Dermis blood vessel endothelial cell (primary cell): ENCODE measurements around the gene PRRC1. TPM values are rescaled to one million over a fixed set of nuclear protein-coding genes. Genes with fewer than 3 reads are reported as not detected.

Experiments used
- DNase-seq: peaks from one replicate; pipeline ENCODE4 v3.0.0; 2010
- total RNA-seq: library from RNA; depleted of rRNA; stranded (reverse); fragments of >200 nt; gene quantifications from 2 replicates; pipeline ENCODE4 v1.2.3, GENCODE V29; 2014

The PRRC1 gene
- total RNA-seq, 1 donor from 2014 or later, result 40.8 TPM

- DNase-seq, result no peak
Observed at GRCh38 chr5:127582773-127583370, 65.4 kb downstream of the PRRC1 start.

GRCh38 chr5:127583866-127584265 lies 66.4 kb downstream of the PRRC1 start:
- no peak for DNase-seq

GRCh38 chr5:127585661-127586060 lies 68.2 kb downstream of the PRRC1 start:
- DNase-seq, result no peak

GRCh38 chr5:127586066-127586770 lies 68.8 kb downstream of the PRRC1 start:
- DNase-seq, result no peak

- no peak for DNase-seq
Observed at GRCh38 chr5:127586811-127587210, 69.4 kb downstream of the PRRC1 start.

- DNase-seq, result no peak
Observed at GRCh38 chr5:127587246-127587917, 69.9 kb downstream of the PRRC1 start.

GRCh38 chr5:127588368-127588767 lies 70.9 kb downstream of the PRRC1 start:
- no peak for DNase-seq

GRCh38 chr5:127589309-127590030 lies 72.0 kb downstream of the PRRC1 start:
- DNase-seq, result no peak

- DNase-seq, result no peak
Observed at GRCh38 chr5:127590156-127590722, 72.8 kb downstream of the PRRC1 start.

- no peak for DNase-seq
Observed at GRCh38 chr5:127595484-127596368, 78.3 kb downstream of the PRRC1 start.

GRCh38 chr5:127596501-127596900 lies 79.1 kb downstream of the PRRC1 start:
- DNase-seq, result no peak

GRCh38 chr5:127599320-127599719 lies 81.9 kb downstream of the PRRC1 start:
- no peak for DNase-seq

GRCh38 chr5:127599847-127600246 lies 82.4 kb downstream of the PRRC1 start:
- DNase-seq, result no peak

- DNase-seq, result no peak
Observed at GRCh38 chr5:127601111-127601510, 83.7 kb downstream of the PRRC1 start.

GRCh38 chr5:127601601-127602000 lies 84.2 kb downstream of the PRRC1 start:
- no peak for DNase-seq

GRCh38 chr5:127602481-127602880 lies 85.0 kb downstream of the PRRC1 start:
- no peak for DNase-seq

GRCh38 chr5:127602896-127603844 lies 85.7 kb downstream of the PRRC1 start:
- DNase-seq, result no peak
